ENCODE data around the gene MS4A8.

- no peak for TF ChIP-seq CTCF (IDR thresholded peaks at IDR 0.05 in 2 of 3, conservative IDR thresholded peaks at IDR 0.05 in 1 of 3; ENCODE audit: control insufficient read depth in 2 of 3, extremely low read depth in 1 of 3, insufficient read depth in 1 of 3, low read depth in 3 of 3, low read length in 3 of 3)
- TF ChIP-seq POLR2A (IDR thresholded peaks at IDR 0.05; ENCODE audit: low read depth, low read length), result no peak
- TF ChIP-seq BMI1 (IDR thresholded peaks at IDR 0.05; ENCODE audit: borderline replicate concordance), result no peak
- no peak for TF ChIP-seq POLR2AphosphoS5 (IDR thresholded peaks at IDR 0.05; ENCODE audit: low read length)
- no peak for TF ChIP-seq NBN (IDR thresholded peaks at IDR 0.05)
- no peak for TF ChIP-seq CREB1 (IDR thresholded peaks at IDR 0.05; ENCODE audit: low read depth)
- TF ChIP-seq IRF3 (IDR thresholded peaks at IDR 0.05), result no peak
- TF ChIP-seq PKNOX1 (IDR thresholded peaks at IDR 0.05), result no peak
- TF ChIP-seq TCF7 (IDR thresholded peaks at IDR 0.05; ENCODE audit: borderline replicate concordance), result no peak
- no peak for TF ChIP-seq MTA3 (IDR thresholded peaks at IDR 0.05; ENCODE audit: borderline replicate concordance, low read length)
- no peak for TF ChIP-seq EP300 (IDR thresholded peaks at IDR 0.05; ENCODE audit: borderline replicate concordance in 1 of 2, control insufficient read depth in 1 of 2, low read depth in 2 of 2, low read length in 2 of 2)
- no peak for TF ChIP-seq DPF2 (IDR thresholded peaks at IDR 0.05)
- TF ChIP-seq SMAD1 (IDR thresholded peaks at IDR 0.05; ENCODE audit: low read depth, partially characterized antibody), result no peak
Measured at GRCh38 chr11:60747359-60747873, 48.0 kb downstream of the MS4A8 start.

Measured in GM12878 (cell line).